HG03571 (cell line): ENCODE measurements around the gene LGALS3.

Experiments used
- ATAC-seq: cut with Tn5 transposase; IDR thresholded peaks from one replicate; pipeline ENCODE4 v1.9.1; 2021; ENCODE audit not compliant: unreplicated experiment

Gene LGALS3

GRCh38 chr14:55114720-55115119, 14.3 kb upstream of the LGALS3 start:
- no peak for ATAC-seq

DNA sequence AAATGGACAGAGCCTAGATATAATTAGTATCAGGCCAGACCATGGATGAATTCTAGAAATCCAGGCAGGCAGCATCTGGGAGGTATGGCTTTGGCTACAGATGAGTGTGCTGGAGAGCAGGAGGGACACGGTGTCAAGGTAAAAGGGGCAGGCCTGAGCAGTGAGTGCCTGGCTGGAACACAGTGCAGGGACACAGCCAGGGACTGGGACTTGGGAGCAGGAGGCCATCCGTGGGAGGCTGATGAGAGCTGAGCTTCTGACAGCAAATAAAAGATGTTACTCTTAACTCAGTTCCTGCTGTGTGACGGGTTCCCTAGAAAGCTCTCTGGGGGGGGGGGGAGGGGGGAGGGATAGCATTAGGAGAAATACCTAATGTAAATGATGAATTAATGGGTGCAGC, 13.6 kb upstream of the LGALS3 start:
- ATAC-seq, result no peak

GRCh38 chr14:55115861-55116245, 13.2 kb upstream of the LGALS3 start:
- ATAC-seq, result no peak

- ATAC-seq, result no peak
Observed at GRCh38 chr14:55116246-55117030, 12.6 kb upstream of the LGALS3 start.

DNA sequence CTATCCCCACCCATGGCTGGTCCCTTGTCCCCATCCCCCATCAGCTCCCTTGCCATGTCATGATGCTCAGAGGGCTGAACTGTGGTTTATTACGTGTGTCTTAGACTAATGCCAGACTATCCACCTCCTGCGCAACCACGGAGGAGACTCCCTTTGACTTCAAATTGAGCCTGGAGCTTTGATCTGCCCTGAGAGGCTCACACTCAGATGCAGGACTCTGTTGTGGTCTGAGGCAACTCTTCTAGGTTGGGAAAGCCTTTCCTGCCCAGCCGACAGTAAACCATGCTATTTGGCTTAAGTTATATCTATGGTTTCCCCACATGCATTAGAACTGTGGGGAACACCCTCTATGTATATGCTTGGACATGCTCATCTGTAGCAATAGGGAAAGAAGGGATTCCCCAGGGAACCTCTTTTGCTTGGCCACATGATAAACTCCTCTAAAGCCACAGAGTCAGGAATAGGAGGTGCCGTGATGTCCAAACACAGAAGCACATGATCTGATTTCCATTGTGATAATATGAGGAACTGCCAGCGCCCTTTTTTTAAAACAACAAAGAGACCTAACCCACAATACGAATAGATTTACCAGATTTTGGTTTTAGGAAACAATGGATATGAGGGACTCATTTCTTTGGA, 11.1 kb upstream of the LGALS3 start:
- no peak for ATAC-seq

GRCh38 chr14:55118761-55119160, 10.3 kb upstream of the LGALS3 start:
- no peak for ATAC-seq

DNA sequence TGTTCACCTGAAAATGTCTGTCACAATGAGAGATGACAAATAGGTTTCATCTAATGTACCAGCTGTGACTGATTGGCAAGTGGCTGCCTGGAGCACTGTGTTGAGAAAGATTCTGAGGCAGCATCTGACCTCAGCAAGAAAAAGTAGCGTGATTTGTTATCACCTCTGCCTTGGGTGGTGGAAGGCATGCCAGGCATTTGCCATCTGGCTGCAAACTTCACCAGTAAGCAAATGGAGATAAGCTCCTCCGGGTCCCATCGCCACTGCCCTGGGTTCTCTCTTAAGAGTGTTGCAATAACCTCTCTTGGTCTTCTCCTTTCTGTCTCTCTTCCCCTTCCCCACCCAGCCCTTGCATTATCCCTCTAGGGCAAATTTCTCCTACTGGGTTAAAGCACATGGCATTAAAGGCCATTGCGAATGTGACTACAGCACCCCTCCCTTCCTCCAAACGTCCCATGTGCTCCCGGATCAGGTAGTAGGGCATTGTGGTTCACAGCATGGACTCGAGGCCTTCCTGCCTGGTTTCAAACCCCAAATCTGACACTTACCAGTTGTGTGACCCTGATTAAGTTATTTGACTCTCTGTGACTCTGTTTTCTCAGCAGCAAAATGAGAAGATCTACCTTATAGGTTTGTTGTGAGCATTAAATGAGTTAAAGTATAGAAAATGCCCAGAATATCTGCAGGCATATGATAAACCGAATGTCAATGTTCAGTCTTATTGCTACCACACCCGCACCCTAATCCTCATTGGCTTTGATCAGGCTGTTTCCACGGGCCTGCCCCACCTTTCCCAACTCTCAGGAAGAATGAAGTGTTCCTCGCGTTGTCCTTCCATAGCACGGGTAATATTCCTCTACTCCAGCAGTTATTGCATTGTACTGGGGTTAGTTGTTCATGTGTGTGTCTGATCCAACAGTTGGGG, 8.2 kb upstream of the LGALS3 start:
- no peak for ATAC-seq

DNA sequence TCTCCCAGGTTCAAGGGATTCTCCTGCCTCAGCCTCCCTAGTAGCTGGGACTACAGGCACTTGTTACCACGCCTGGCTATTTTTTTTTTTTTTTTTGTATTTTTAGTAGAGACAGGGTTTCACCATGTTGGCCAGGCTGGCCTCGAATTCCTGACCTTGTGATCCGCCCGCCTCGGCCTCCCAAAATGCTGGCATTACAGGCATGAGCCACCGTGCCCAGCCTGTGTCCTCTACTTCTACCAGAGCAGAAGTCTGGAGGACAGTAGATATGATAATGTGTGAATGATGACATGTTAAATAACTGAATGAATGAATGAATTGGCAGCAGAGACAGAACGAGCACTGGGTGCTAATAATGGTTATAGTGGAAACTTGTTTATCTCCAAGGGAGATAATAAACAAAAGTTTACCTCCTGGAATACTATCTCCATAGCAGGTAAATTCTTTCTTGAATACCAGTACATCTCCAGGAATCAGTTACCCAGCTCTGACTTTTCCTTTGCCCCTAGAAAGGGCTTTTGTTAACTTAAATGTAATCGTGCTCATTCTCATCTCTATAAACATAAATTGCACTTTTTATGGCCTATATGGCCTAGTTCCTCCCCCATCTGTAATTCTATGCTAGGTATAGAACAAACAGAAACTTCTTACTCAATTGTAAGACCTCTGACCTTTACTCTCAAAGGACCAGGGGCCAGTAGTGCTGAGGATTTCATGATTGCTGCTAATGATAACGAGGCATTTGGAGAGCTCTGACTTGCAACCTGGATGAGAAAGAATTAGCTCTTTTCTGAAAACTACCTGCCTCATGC, 7.2 kb upstream of the LGALS3 start:
- ATAC-seq, result no peak

DNA sequence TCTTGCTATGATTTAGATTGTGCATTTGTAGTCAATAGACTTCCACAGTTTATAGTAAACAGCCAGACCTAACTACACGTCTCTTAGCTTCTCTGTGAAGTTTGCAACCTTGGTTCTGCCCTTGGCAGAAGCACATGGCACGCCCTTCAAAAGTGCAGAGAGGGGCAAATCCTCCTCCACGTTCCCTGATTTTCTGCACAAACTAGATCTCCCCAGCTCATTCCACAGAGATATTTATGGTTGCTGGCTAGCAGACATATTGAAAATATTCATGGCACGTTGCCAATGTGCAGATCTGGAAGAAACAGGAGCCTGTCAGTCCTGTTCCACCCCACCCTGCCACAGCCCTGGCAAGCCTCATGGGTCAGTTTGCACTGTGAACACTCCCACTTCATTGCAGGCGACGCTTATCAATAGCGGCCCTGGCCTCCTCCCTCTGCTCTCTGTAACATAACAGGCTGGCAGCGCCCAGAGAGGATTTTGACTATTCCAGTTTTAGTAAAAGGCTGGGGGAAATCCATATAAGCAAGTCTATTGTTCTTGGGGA, 6.5 kb upstream of the LGALS3 start:
- ATAC-seq, result no peak

GRCh38 chr14:55123101-55123500, 6.0 kb upstream of the LGALS3 start:
- no peak for ATAC-seq

DNA sequence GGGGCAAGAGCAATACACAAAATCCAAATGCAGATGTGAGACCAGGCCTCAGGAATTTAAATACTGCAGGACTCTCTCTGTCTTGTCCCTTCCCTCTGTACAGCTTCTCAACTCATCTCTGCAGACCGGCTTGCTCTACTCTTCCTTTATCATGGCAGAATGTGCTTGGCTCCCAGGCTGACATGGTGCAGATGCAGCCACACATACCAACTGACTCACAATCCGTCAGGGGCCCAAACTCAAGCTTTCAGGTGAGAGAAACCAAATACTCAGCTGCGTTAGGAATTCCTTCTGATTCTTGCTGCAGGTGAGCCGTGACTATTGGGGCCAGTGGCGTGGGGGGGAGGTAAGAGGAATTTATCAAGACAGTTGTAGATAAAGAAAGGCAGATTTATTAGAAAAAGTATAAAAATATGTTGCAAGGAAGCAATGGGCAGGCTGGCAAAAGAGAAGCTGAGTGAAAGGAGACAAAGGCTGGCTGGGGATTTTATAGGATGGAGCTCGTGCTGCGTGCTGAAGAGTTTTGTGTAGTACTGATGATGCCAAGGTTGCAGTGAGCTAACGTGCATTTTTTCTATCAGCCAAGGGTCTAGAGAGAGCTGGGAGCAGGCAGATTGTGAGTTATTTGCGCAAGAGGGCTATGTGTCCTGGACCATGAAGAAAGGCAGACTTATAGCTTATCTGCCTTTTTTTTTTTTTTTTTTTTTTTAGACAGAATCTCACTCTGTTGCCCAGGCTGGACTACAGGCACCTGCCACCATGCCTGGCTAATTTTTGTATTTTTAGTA, 5.0 kb upstream of the LGALS3 start:
- no peak for ATAC-seq

GRCh38 chr14:55124774-55125386, 4.2 kb upstream of the LGALS3 start:
- ATAC-seq, result no peak

GRCh38 chr14:55125403-55125802, 3.6 kb upstream of the LGALS3 start:
- no peak for ATAC-seq

- no peak for ATAC-seq
Observed at GRCh38 chr14:55126034-55126433, 3.0 kb upstream of the LGALS3 start.

GRCh38 chr14:55126932-55127459, 2.1 kb upstream of the LGALS3 start:
- no peak for ATAC-seq

GRCh38 chr14:55127460-55127951, 1.5 kb upstream of the LGALS3 start:
- ATAC-seq, result no peak

GRCh38 chr14:55128386-55129085, 516 bp upstream of the LGALS3 start:
- no peak for ATAC-seq
